HEK293T (cell line): ENCODE results near the gene CABP1.

Source experiments
- ARNT ChIP-seq: fragments of 450-650 bp; IDR thresholded peaks from 2 replicates; pipeline ENCODE4 v1.6.1; 2017; ENCODE audit warnings: mild to moderate bottlenecking
- BHLHE40 ChIP-seq: fragments of 450-650 bp; IDR thresholded peaks from 2 replicates; pipeline ENCODE4 v1.6.1; 2016; ENCODE audit warnings: mild to moderate bottlenecking, moderate library complexity, borderline replicate concordance
- CTBP1 ChIP-seq: fragments of 450-650 bp; IDR thresholded peaks from 2 replicates; pipeline ENCODE4 v1.6.1; 2016; ENCODE audit warnings: borderline replicate concordance
- ELF4 ChIP-seq: fragments of 450-650 bp; IDR thresholded peaks from 2 replicates; pipeline ENCODE4 v1.6.1; 2017; ENCODE audit warnings: antibody characterized with exemption
- FOXA1 ChIP-seq: fragments of 450-650 bp; IDR thresholded peaks from 2 replicates; pipeline ENCODE4 v1.6.1; 2016; ENCODE audit warnings: mild to moderate bottlenecking
- FOXM1 ChIP-seq: fragments of 450-650 bp; IDR thresholded peaks from 2 replicates; pipeline ENCODE4 v1.6.1; 2017; ENCODE audit warnings: mild to moderate bottlenecking, borderline replicate concordance
- HDGF ChIP-seq: fragments of 450-650 bp; IDR thresholded peaks from 2 replicates; pipeline ENCODE4 v1.6.1; 2017; ENCODE audit warnings: antibody characterized with exemption, borderline replicate concordance
- LEF1 ChIP-seq: fragments of 450-650 bp; IDR thresholded peaks from 2 replicates; pipeline ENCODE4 v1.6.1; 2017; ENCODE audit warnings: mild to moderate bottlenecking, borderline replicate concordance
- NFRKB ChIP-seq: fragments of 450-650 bp; IDR thresholded peaks from 2 replicates; pipeline ENCODE4 v1.6.1; 2016; ENCODE audit warnings: mild to moderate bottlenecking, moderate library complexity
- PKNOX1 ChIP-seq: fragments of 450-650 bp; IDR thresholded peaks from 2 replicates; pipeline ENCODE4 v1.6.1; 2016
- SP1 ChIP-seq: fragments of 450-650 bp; IDR thresholded peaks from 2 replicates; pipeline ENCODE4 v1.6.1; 2017
- SUZ12 ChIP-seq: fragments of 450-650 bp; IDR thresholded peaks from 2 replicates; pipeline ENCODE4 v1.6.1; 2016; ENCODE audit warnings: mild to moderate bottlenecking
- TARDBP ChIP-seq: fragments of 450-650 bp; IDR thresholded peaks from 2 replicates; pipeline ENCODE4 v1.6.1; 2016

- TF ChIP-seq FOXM1 = no peak
- TF ChIP-seq SP1 = no peak
- TF ChIP-seq SUZ12 = no peak
- TF ChIP-seq ELF4 = no peak
- TF ChIP-seq NFRKB = no peak
- no peak for TF ChIP-seq TARDBP
- TF ChIP-seq CTBP1 = no peak
- TF ChIP-seq ARNT = no peak
- TF ChIP-seq PKNOX1 = no peak
- TF ChIP-seq FOXA1 = no peak
- no peak for TF ChIP-seq HDGF
- TF ChIP-seq BHLHE40 = no peak
- no peak for TF ChIP-seq LEF1
These were observed 52.2 kb downstream of the CABP1 start for GRCh38 chr12:120692524-120693033.
